Measurements from ENCODE around the gene KLF7.

DNA sequence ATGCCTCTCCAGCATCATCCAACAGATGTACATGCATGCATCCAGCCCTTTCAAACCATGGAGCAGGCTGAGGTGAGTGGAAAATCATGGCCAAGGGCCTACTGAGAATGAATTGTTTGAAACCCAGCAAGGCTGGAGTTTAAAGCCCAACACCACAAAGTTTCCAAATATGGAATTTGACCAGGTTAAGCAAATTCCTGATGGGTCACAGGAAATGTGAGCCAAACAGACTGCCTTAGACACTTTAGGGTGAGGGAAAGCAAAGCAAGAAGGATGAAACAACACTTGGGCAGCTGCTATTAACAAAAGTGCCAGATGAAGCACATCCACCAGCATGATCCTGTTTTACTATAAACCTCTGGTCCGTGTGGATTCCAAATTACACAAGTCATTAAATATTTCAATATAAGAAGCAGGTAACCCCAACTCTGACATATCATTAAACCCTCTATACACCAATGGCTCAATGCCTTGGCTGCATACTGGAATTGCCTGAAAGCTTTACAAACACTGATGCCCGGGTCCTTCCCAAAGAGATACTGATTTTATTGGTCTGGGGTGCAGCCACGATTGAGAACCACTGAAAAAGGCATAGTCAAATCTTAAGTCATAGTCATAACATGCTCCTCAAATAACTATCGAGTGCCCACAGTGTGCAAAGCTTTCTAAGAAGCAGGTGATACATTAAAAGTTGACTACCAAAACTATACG is 9.1 kb downstream of the KLF7 start:
- TF ChIP-seq, protein P1, sequence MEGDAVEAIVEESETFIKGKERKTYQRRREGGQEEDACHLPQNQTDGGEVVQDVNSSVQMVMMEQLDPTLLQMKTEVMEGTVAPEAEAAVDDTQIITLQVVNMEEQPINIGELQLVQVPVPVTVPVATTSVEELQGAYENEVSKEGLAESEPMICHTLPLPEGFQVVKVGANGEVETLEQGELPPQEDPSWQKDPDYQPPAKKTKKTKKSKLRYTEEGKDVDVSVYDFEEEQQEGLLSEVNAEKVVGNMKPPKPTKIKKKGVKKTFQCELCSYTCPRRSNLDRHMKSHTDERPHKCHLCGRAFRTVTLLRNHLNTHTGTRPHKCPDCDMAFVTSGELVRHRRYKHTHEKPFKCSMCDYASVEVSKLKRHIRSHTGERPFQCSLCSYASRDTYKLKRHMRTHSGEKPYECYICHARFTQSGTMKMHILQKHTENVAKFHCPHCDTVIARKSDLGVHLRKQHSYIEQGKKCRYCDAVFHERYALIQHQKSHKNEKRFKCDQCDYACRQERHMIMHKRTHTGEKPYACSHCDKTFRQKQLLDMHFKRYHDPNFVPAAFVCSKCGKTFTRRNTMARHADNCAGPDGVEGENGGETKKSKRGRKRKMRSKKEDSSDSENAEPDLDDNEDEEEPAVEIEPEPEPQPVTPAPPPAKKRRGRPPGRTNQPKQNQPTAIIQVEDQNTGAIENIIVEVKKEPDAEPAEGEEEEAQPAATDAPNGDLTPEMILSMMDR (conservative IDR thresholded peaks at IDR 0.05; ENCODE audit: low read depth, low read length) = no peak
- TF ChIP-seq EZH2phosphoT487 (IDR thresholded peaks at IDR 0.05; ENCODE audit: borderline replicate concordance, low read length) = no peak

Measured in PC-3 (cell line).